GM19025 (cell line): ENCODE measurements around the gene CD151.

Source experiments
- ATAC-seq: cut with Tn5 transposase; IDR thresholded peaks from one replicate; pipeline ENCODE4 v1.9.1; 2021; ENCODE audit warnings: mild to moderate bottlenecking, low read depth, moderate library complexity; ENCODE audit not compliant: unreplicated experiment

CD151 gene

GRCh38 chr11:796565-797295 lies 36.0 kb upstream of the CD151 start:
- ATAC-seq, result no peak

- ATAC-seq, result peak; percentile 38
Observed at GRCh38 chr11:797296-798092, 35.3 kb upstream of the CD151 start.

- ATAC-seq, result peak; percentile 65
Observed at GRCh38 chr11:798093-798713, 34.5 kb upstream of the CD151 start, which contains the start of gene SLC25A22. SLC25A22 (minus strand) TSS chr11:798281; CDS start chr11:795006, 3,275 bp downstream.

- no peak for ATAC-seq
Observed at GRCh38 chr11:799641-800316, 33.0 kb upstream of the CD151 start.

GRCh38 chr11:800473-800872 lies 32.3 kb upstream of the CD151 start:
- no peak for ATAC-seq

- ATAC-seq, result no peak
Observed at GRCh38 chr11:801097-801780, 31.5 kb upstream of the CD151 start.

- no peak for ATAC-seq
Observed at GRCh38 chr11:802018-802617, 30.6 kb upstream of the CD151 start.

GRCh38 chr11:802693-803466 lies 29.9 kb upstream of the CD151 start:
- ATAC-seq, result no peak

- ATAC-seq, result no peak
Observed at GRCh38 chr11:803467-803742, 29.3 kb upstream of the CD151 start.

GRCh38 chr11:803770-804598 lies 28.8 kb upstream of the CD151 start:
- no peak for ATAC-seq

- ATAC-seq, result no peak
Observed at GRCh38 chr11:804599-804964, 28.2 kb upstream of the CD151 start.

GRCh38 chr11:808427-809286 lies 24.1 kb upstream of the CD151 start:
- no peak for ATAC-seq

GRCh38 chr11:809287-810039 lies 23.3 kb upstream of the CD151 start, which contains the start of gene RPLP2:
RPLP2 (plus strand) TSS chr11:809967; CDS start chr11:810235, 268 bp downstream.
- peak; percentile 66 for ATAC-seq

- ATAC-seq, result peak; percentile 6
Observed at GRCh38 chr11:810040-810567, 22.6 kb upstream of the CD151 start.

- ATAC-seq, result no peak
Observed at GRCh38 chr11:811446-812245, 21.1 kb upstream of the CD151 start.

GRCh38 chr11:812390-812789 lies 20.4 kb upstream of the CD151 start:
- ATAC-seq, result no peak
